Activated naive CD8-positive, alpha-beta T cell treated with anti-CD3 and anti-CD28 coated beads, Interleukin-2, amount 10 ng/mL, durations not matched to agents 7 days and 5 days (primary cell): ENCODE data around the gene CHMP6. TPM values are rescaled to one million over a fixed set of nuclear protein-coding genes. Genes with fewer than 3 reads are reported as not detected.

Source experiments
- ATAC-seq: fragments of 150-1000 bp; cut with Tn5 transposase; one replicate; pipeline ENCODE4 v1.10.0; 2021; ENCODE audit warnings: low read depth, moderate library complexity
- POLR2A ChIA-PET: fragments of 350-600 bp; sonication (Branson Sonifier 250); formaldehyde crosslinking; loops from one replicate; lab custom pipeline; 2021; ENCODE audit warnings: antibody characterized with exemption; lab: Charles Lee
- DNase-seq: peaks from one replicate; pipeline ENCODE4 v3.0.0; 2021
- H3K27ac Mint-ChIP-seq: one replicate; pipeline ENCODE4 v1.8.0; 2022; ENCODE audit warnings: mild to moderate bottlenecking, mixed read lengths
- H3K27me3 Mint-ChIP-seq: one replicate; pipeline ENCODE4 v1.8.0; 2022; ENCODE audit warnings: mild to moderate bottlenecking, moderate library complexity, mixed read lengths
- H3K36me3 Mint-ChIP-seq: one replicate; pipeline ENCODE4 v1.8.0; 2021; ENCODE audit warnings: mild to moderate bottlenecking, mixed read lengths
- H3K4me1 Mint-ChIP-seq: one replicate; pipeline ENCODE4 v1.8.0; 2021; ENCODE audit warnings: mixed read lengths
- H3K4me3 Mint-ChIP-seq: one replicate; pipeline ENCODE4 v1.8.0; 2022; ENCODE audit warnings: mild to moderate bottlenecking, moderate library complexity, mixed read lengths
- H3K9me3 Mint-ChIP-seq: one replicate; pipeline ENCODE4 v1.8.0; 2021; ENCODE audit warnings: mixed read lengths
- total RNA-seq, 2 experiments: library from RNA; stranded (reverse); gene quantifications; one replicate each; pipeline ENCODE4 v1.2.3, GENCODE V29; 2021

The CHMP6 gene
- total RNA-seq, 2 experiments from 2014 or later = 32.5 to 33.0 TPM

DNA sequence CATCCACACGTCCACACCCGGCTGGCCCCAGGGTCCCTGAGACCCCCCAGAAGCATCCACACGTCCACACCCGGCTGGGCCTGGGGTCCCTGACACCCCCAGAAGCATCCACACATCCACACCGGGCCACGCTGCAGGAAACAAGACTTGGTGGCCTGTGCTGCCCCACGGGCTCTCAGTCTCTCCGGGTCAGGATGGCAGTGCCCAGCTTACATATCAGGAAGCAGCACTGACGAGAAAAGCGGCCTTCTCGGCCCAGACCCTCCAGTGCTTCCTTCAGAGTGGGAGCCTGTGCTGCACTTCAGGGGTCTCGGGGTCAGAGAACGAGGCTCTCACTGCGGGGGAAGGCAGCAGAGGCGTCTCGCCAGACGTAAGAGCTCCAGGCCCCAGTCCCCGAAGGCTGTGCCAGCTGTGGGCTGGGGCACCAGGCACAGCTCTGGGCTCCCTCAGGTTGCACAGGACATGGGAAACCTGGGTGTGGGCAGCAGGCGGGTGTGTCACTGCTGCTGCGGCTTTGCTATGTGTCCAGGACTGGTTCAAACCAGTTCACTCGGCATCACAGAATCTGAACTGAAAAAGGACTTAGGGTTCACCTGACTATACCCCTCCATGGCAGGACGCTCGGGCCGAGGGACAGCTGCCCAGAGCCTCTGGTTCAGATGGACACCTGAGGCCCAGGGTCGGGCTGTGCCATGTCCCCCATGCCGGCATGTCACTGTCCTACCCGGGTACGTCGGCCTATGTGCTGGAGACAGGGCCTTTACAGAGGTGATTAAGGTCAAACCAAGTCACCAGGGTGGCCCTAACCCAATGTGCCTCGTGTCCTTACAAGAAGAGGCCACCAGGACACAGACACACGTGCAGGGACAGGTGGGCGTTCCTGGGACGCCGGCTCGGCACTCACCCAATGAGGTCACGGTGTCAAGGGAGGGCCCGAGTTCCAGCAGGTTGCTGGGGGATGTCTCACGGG is 40.2 kb upstream of the CHMP6 start:
- Mint-ChIP-seq H3K9me3 (no peaks in the 10 kb centered on the region), H3K27ac (no peak overlapping the region), H3K4me3 (no peak overlapping the region), H3K27me3 (no peaks in the 10 kb centered on the region), H3K4me1 (peaks cover 2% of the 10 kb centered on the region), H3K36me3 (peaks cover 11% of the 10 kb centered on the region)
- DNase-seq = peak; percentile 28
- POLR2A ChIA-PET = no interaction called here
- ATAC-seq = peak; percentile 22

DNA sequence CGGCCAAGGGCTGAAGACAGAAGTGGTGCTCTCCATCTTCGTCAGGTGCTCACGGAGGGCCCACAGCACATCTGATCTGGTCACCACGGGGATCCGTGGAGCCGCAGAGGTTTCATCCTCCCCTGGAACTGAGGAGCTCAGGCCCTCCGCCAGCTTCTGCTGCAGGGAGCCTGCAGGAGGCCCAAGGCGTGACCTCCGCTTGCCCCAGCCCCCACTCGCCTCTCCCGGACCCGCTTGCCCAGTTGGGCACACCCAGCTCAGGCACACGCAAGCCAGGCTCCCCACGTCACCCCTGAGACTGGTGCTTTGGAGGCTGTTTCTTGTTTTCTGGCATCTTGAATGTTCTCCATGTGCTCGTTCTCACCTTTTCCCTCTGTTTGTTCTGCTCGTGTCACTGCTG is 39.4 kb upstream of the CHMP6 start:
- no peaks in the 10 kb centered on the region for H3K27me3 Mint-ChIP-seq
- ATAC-seq (no peak), DNase-seq (no peak)
- H3K4me1 Mint-ChIP-seq = no peaks in the 10 kb centered on the region
- H3K27ac Mint-ChIP-seq = peak overlapping the region; percentile 61
- H3K9me3 Mint-ChIP-seq = no peaks in the 10 kb centered on the region
- no peak overlapping the region for H3K4me3 Mint-ChIP-seq
- POLR2A ChIA-PET = no interaction called here
- H3K36me3 Mint-ChIP-seq = peaks cover 3% of the 10 kb centered on the region

DNA sequence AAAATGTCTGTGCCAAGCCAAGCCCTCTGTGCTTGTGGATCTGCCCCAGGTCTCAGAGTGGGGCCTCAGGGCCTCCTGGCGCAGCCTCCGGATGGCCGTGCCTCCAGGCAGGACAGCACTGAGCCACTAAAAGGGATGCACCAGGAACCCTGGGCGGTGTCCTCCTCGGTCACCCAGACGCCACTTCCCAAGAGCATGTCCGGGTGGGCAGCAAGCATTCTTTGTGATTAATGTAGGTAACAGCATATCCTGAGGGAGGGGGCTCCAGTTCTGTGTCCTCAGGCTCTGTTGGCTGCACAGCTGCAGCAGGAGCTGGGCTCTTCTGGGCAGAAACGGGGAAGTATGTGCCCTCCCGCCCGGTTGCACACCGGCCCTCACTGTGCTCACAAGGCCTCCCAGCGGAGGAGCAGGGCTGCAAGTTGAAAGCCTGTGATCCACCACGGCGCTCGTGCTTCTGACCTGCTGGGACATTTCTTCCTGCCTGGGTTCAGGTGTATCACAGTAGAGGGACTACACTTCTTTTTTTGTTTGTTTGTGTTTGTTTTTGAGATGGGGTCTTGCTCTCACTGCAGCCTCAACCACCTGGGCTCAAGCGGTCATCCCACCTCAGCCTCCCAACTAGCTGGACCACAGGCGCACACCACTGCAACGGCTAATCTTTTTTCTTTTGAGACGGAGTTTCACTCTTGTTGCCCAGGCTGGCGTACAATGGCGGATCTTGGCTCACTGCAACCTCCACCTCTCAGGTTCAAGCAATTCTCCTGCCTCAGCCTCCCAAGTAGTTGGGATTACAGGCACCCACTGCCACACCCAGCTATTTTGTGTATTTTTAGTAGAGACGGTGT is 37.9 kb upstream of the CHMP6 start:
- Mint-ChIP-seq H3K9me3 (no peaks in the 10 kb centered on the region), H3K27ac (no peak overlapping the region), H3K4me1 (no peaks in the 10 kb centered on the region), H3K27me3 (no peaks in the 10 kb centered on the region), H3K4me3 (no peak overlapping the region), H3K36me3 (peaks cover 3% of the 10 kb centered on the region)
- ATAC-seq (no peak), DNase-seq (no peak)
- POLR2A ChIA-PET = no interaction called here

DNA sequence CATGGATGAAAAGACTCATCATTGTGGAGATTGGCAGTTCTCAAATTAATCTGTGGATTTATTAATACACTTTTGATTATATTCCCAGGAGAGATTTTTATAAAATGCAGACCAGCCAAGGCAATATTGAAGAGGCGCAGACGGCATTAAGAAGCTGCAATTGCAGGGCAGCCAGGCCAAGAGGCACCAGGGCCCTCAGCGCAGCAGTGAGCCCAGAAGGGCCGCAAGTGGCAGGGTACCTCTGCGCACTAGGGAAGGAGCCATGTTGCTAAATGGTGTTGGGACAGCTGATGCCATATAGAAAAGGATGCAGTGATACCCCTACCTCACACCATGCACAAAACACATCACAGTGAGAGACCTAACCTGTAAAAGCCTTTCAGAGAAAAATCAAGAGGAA is 36.6 kb upstream of the CHMP6 start:
- no peak for DNase-seq
- H3K36me3 Mint-ChIP-seq = peaks cover 3% of the 10 kb centered on the region
- POLR2A ChIA-PET = no interaction called here

DNA sequence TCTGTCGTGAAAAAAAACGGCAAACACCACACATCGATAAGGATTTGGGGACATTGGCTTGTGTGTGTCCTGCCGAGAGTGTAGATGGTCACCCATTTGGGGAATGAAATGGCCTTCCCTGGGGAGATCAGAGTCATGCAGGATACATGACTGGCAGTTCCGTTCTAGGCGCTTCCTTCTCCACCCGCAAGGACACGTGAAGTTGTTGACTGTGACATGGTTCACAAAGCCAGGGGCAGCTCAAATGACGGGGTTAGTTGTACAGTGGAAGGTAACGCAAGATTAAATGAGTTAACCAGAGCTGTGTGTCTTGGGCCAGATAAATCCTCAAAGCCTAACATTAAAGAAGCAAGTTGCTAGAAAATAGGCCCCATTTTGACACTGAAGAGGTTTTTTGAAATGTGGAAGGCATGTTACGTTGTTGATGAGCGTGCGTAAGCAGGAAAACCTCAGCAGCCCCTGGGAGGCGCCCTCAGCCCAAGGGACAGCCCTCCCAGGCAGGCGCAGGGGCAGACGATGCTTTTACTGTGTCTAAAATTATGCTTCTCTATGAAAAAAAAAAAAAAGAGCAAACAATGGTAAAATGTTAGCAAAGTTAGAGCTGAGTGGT is 35.9 kb upstream of the CHMP6 start:
- POLR2A ChIA-PET = no interaction called here
- H3K27ac Mint-ChIP-seq = no peak overlapping the region
- no peak for ATAC-seq

More for the DNA sequence above, 36.6 kb upstream of the CHMP6 start:
- Mint-ChIP-seq H3K27ac (no peak overlapping the region), H3K9me3 (no peaks in the 10 kb centered on the region), H3K4me1 (no peaks in the 10 kb centered on the region), H3K4me3 (no peak overlapping the region), H3K27me3 (no peaks in the 10 kb centered on the region)
- no peak for ATAC-seq

DNA sequence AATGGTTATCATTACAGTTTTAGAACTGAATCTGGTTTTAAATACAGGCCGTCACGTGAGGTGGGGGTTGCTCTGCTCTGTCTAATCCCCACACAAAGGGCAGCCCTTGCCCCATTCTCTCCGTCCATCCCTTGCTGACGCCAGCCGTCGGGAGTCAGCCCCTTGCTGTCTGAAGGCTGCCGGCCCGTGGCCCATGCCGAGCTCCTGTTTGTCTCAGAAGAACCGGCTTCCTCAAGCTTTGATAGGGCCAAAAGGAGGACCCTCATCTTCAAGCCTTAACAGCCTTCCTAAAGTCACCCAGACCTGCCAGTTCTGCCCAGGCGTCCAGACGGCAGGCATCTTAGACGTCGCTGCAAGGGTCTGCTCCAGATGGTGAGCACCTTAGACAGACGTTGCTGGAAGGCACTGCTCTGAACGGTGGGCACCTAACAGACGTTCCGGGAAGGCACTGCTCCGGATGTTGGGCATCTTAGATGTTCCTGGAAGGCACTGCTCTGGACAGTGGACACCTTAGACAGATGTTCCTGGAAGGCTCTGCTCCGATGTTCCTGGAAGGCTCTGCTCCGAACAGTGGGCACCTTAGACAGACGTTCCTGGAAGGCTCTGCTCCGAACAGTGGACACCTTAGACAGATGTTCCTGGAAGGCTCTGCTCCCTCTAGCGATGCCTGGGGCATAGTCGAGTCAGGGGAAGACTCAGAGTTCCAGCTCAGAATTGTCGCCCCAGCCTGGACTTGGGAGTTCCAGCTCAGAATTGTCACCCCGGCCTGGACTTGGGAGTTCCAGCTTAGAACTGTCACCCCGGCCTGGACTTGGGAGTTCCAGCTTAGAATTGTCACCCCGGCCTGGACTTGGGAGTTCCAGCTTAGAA is 35.1 kb upstream of the CHMP6 start:
- DNase-seq (peak; percentile 29), ATAC-seq (no peak)
- Mint-ChIP-seq H3K36me3 (peaks cover 3% of the 10 kb centered on the region), H3K27ac (no peak overlapping the region), H3K27me3 (no peaks in the 10 kb centered on the region), H3K4me1 (no peaks in the 10 kb centered on the region), H3K4me3 (no peak overlapping the region), H3K9me3 (no peaks in the 10 kb centered on the region)
- POLR2A ChIA-PET = no interaction called here

More for the DNA sequence above, 35.9 kb upstream of the CHMP6 start:
- Mint-ChIP-seq H3K4me3 (no peak overlapping the region), H3K4me1 (no peaks in the 10 kb centered on the region), H3K27me3 (no peaks in the 10 kb centered on the region), H3K36me3 (peaks cover 3% of the 10 kb centered on the region), H3K9me3 (no peaks in the 10 kb centered on the region)
- DNase-seq = no peak

DNA sequence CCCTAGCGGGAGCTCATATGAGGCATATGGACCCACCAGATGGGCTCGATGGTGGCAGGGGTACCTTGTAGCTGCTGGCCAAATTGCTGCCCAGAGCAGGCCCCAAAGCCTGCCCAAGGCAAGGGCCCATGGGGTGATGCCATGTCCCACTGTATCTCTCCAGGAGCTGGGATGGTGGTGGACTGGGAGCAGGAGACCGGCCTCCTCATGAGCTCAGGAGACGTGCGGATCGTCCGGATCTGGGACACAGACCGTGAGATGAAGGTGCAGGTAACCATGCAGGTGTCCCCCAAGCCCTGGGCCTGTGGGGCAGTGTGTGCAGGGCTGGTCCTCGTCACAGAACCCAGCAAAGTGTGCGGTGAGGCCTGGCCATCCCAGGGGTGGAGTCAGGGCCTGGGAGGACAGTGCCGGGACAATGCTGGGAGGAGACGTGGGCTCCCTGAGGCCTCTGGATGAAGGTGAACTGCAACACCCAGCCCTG is 34.1 kb upstream of the CHMP6 start:
- H3K36me3 Mint-ChIP-seq = peaks cover 3% of the 10 kb centered on the region
- DNase-seq (no peak), ATAC-seq (no peak)
- H3K27me3 Mint-ChIP-seq = no peaks in the 10 kb centered on the region
- H3K9me3 Mint-ChIP-seq = no peaks in the 10 kb centered on the region
- POLR2A ChIA-PET = interaction anchor here (0.7 kb wide), 1 partner anchor 66 kb away, joined by 4 read pairs; no protein-coding TSS in a partner anchor
- no peaks in the 10 kb centered on the region for H3K4me1 Mint-ChIP-seq
- no peak overlapping the region for H3K27ac Mint-ChIP-seq
- H3K4me3 Mint-ChIP-seq = no peak overlapping the region

DNA sequence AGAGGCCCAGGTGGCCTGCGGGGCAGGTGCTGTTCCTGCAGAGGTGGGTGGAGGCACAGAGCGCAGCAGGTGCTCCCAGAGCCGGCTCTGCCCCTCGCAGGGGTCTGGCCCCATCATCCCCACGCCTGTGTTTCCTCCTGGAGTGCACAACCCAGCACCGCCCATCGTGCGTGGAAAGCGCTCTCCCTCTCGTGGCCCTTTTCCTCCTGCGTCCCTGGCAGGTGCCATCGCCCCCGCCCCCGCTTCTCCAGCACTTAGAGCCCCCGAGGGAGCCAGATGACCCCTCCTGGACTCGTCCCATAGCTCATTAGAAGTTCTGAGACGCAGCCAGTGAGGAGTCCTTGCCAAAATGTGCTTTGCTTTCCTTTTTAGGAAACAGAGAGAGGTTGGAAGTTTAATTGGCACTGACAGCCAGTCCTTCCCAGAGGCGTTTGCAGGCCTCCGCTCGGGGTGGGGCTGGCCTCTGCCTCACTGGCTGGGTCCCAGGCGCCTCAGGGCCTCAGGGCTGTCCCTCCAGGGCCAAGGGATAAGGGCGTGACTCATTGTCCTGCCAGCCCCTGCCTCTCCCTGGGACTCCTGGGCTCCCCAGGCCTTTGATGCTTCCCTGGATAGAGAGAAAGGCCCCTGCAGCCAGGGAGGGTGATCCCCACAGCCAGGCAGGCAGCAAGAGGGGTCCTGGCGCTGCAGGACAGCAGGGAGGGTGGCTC is 32.2 kb upstream of the CHMP6 start:
- DNase-seq (no peak), ATAC-seq (no peak)
- Mint-ChIP-seq H3K4me3 (no peak overlapping the region), H3K27me3 (no peaks in the 10 kb centered on the region), H3K27ac (no peak overlapping the region), H3K4me1 (no peaks in the 10 kb centered on the region), H3K36me3 (peaks cover 6% of the 10 kb centered on the region), H3K9me3 (no peaks in the 10 kb centered on the region)
- POLR2A ChIA-PET = no interaction called here

DNA sequence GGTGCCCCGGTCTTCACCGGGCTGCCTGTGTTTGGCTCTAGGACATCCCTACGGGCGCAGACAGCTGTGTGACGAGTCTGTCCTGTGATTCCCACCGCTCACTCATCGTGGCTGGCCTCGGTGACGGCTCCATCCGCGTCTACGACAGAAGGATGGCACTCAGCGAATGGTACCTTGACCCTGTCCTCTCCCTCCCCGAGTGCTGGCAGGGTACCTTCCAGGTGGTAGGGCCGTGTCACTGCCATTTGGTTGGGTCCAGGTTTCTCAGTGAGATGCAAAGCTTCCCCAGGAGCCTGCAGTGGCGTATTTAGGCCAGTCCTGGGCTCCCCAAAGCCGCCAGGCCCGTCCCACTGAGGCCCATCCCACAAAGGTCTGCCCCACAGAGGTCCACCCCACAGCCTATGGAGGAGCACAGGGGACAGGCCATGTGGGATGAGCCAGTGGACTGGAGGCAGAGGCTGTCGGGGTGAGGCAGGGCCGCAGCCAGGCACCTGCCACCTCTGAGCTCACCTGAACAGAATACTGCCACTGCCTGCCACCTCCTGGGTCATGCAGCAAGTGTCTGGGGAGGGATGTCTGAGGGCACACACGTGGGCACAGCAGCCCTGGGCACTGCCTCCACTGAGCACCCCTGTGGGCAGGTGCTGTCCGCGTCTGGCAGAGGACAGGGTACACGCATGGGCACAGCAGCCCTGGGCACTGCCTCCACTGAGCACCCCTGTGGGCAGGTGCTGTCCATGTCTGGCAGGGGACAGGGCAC is 31.4 kb upstream of the CHMP6 start:
- no peak overlapping the region for H3K4me3 Mint-ChIP-seq
- POLR2A ChIA-PET = no interaction called here

DNA sequence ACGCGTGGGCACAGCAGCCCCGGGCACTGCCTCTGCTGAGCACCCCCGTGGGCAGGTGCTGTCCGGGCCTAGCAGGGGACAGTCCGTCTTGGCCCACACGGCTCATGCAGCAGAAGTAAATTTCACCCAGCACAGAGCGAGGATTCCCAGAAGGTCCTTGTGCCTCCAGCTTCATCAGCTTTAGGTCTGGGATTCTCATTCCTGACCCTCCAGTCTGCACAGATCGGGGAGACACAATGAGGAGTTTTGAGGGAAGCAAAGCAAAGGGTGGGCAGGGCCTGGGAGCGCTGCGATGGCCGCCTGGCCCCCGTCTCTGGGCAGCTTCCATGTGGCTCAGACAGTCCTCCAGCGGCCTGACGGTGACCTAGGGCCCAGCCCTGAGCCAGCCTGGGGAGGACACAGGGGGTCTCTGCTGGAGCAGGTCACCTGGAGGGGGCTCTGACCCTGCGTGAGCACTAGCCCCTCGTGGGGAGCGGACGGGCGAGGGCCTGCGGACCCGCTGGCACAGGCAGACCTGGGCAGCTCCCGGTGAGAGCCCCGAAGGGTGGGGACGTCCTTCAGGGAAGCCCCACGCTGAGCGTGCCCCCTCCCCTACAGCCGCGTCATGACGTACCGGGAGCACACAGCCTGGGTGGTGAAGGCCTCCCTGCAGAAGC is 30.7 kb upstream of the CHMP6 start:
- H3K36me3 Mint-ChIP-seq = peaks cover 4% of the 10 kb centered on the region
- no peak for ATAC-seq

More for the DNA sequence above, 31.4 kb upstream of the CHMP6 start:
- Mint-ChIP-seq H3K9me3 (no peaks in the 10 kb centered on the region), H3K36me3 (peaks cover 4% of the 10 kb centered on the region), H3K4me1 (no peaks in the 10 kb centered on the region), H3K27ac (no peak overlapping the region), H3K27me3 (no peaks in the 10 kb centered on the region)
- ATAC-seq (no peak), DNase-seq (no peak)

More for the DNA sequence above, 30.7 kb upstream of the CHMP6 start:
- no peaks in the 10 kb centered on the region for H3K27me3 Mint-ChIP-seq
- H3K4me1 Mint-ChIP-seq = no peaks in the 10 kb centered on the region
- H3K4me3 Mint-ChIP-seq = no peak overlapping the region
- no peak overlapping the region for H3K27ac Mint-ChIP-seq
- DNase-seq = no peak
- H3K9me3 Mint-ChIP-seq = no peaks in the 10 kb centered on the region
- POLR2A ChIA-PET = no interaction called here
